ENCODE measurements around the gene HTR2A.

Gene HTR2A

GRCh38 chr13:46896341-46897137 lies at the start of gene HTR2A:
HTR2A (minus strand) TSS chr13:46897053; CDS start chr13:46895906, 1,147 bp downstream.
- no peak for DNase-seq

GRCh38 chr13:46936525-46936924 lies 39.7 kb upstream of the HTR2A start:
- no peak for DNase-seq

- DNase-seq: no peak
Measured at GRCh38 chr13:46934749-46935148, 37.9 kb upstream of the HTR2A start.

GRCh38 chr13:46926916-46927590 lies 30.2 kb upstream of the HTR2A start:
- DNase-seq: no peak

- DNase-seq: no peak
Measured at GRCh38 chr13:46925486-46925885, 28.6 kb upstream of the HTR2A start.

GRCh38 chr13:46914341-46914740 lies 17.5 kb upstream of the HTR2A start:
- DNase-seq: no peak

- DNase-seq: no peak
Measured at GRCh38 chr13:46913757-46914156, 16.9 kb upstream of the HTR2A start.

- no peak for DNase-seq
Measured at GRCh38 chr13:46909042-46909441, 12.2 kb upstream of the HTR2A start.

GRCh38 chr13:46908501-46908900 lies 11.6 kb upstream of the HTR2A start:
- DNase-seq: no peak

GRCh38 chr13:46906405-46906804 lies 9.6 kb upstream of the HTR2A start:
- no peak for DNase-seq

- no peak for DNase-seq
Measured at GRCh38 chr13:46905249-46905648, 8.4 kb upstream of the HTR2A start.

- no peak for DNase-seq
Measured at GRCh38 chr13:46903748-46904147, 6.9 kb upstream of the HTR2A start.

GRCh38 chr13:46901721-46902120 lies 4.9 kb upstream of the HTR2A start:
- DNase-seq: no peak

- DNase-seq: no peak
Measured at GRCh38 chr13:46899801-46900200, 2.9 kb upstream of the HTR2A start.

GRCh38 chr13:46895381-46895780 lies 1.5 kb downstream of the HTR2A start:
- no peak for DNase-seq

GRCh38 chr13:46894568-46894967 lies 2.3 kb downstream of the HTR2A start:
- DNase-seq: no peak

GRCh38 chr13:46893798-46894560 lies 2.9 kb downstream of the HTR2A start:
- no peak for DNase-seq

- no peak for DNase-seq
Measured at GRCh38 chr13:46893221-46893740, 3.6 kb downstream of the HTR2A start.

GRCh38 chr13:46885018-46885417 lies 11.8 kb downstream of the HTR2A start:
- no peak for DNase-seq

- no peak for DNase-seq
Measured at GRCh38 chr13:46884531-46884930, 12.3 kb downstream of the HTR2A start.

- no peak for DNase-seq
Measured at GRCh38 chr13:46881621-46882020, 15.2 kb downstream of the HTR2A start.

GRCh38 chr13:46874006-46874405 lies 22.8 kb downstream of the HTR2A start:
- no peak for DNase-seq

- DNase-seq: no peak
Measured at GRCh38 chr13:46871557-46871956, 25.3 kb downstream of the HTR2A start.
